GM13976 (cell line): ENCODE measurements around the gene LNP1.

Source experiments
- DNase-seq: peaks from one replicate; pipeline ENCODE4 v3.0.0; 2012; ENCODE audit warnings: low spot score
- CTCF ChIP-seq: IDR thresholded peaks from 2 replicates; pipeline ENCODE4 v1.5.1; 2012; ENCODE audit warnings: borderline replicate concordance, mild to moderate bottlenecking; ENCODE audit not compliant: insufficient read depth; ENCODE audit errors: extremely low read depth, missing control alignments, control extremely low read depth
- in situ Hi-C: fragments of 300-500 bp; cut with MboI; formaldehyde crosslinking; loops from one replicate; pipeline ENCODE4 v1.12.0; 2022; ENCODE audit warnings: low sequenced_read_pairs, mixed read lengths, inconsistent platforms; ENCODE audit not compliant: unreplicated experiment

The LNP1 gene

GRCh38 chr3:100482176-100482575, 80.8 kb downstream of the LNP1 start:
- no peak for TF ChIP-seq CTCF
- no peak for DNase-seq
- in situ Hi-C loops = no loop called here

GRCh38 chr3:100483529-100483928, 82.2 kb downstream of the LNP1 start:
- no peak for TF ChIP-seq CTCF
- in situ Hi-C loops = no loop called here

DNA sequence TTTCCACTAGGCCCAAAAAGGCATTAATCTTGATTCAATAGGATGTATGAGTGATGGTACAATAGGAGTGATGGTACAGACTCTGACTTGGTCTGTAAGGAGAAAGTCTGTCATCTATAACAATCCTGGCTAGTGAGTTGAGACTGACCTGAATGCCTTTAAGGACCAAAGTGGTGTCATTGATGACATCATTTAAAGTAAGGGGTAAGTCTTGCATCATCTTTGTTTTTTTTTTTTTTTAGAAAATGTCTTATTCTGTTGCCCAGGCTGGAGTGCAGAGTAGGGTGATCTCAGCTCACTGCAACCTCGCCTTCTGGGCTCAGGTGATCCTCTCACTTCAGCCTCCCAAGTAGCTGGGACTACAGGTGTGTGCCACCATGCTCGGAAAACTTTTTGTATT, 85.5 kb downstream of the LNP1 start:
- in situ Hi-C loops = no loop called here
- DNase-seq = no peak
- no peak for TF ChIP-seq CTCF

More at GRCh38 chr3:100483529-100483928, 82.2 kb downstream of the LNP1 start:
- no peak for DNase-seq

DNA sequence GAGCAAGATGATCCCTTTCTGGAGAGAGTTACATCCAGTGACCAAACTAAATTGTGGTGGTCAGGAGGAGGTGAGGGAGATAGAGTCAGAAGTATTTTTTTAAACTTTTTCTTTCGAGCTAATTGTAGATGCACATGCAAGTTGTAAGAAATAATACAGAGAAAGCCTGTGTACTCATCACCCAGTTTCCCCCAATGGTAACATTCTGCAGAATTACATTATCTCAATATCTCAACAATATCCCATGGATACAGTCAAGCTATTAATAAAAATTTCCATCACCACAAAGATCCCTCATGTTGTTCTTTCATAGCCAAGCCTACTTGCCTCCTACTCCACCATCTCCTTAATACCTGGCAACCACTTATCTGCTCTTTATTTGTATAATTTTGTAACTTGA, 87.8 kb downstream of the LNP1 start:
- in situ Hi-C loops = no loop called here
- DNase-seq = no peak
- no peak for TF ChIP-seq CTCF

DNA sequence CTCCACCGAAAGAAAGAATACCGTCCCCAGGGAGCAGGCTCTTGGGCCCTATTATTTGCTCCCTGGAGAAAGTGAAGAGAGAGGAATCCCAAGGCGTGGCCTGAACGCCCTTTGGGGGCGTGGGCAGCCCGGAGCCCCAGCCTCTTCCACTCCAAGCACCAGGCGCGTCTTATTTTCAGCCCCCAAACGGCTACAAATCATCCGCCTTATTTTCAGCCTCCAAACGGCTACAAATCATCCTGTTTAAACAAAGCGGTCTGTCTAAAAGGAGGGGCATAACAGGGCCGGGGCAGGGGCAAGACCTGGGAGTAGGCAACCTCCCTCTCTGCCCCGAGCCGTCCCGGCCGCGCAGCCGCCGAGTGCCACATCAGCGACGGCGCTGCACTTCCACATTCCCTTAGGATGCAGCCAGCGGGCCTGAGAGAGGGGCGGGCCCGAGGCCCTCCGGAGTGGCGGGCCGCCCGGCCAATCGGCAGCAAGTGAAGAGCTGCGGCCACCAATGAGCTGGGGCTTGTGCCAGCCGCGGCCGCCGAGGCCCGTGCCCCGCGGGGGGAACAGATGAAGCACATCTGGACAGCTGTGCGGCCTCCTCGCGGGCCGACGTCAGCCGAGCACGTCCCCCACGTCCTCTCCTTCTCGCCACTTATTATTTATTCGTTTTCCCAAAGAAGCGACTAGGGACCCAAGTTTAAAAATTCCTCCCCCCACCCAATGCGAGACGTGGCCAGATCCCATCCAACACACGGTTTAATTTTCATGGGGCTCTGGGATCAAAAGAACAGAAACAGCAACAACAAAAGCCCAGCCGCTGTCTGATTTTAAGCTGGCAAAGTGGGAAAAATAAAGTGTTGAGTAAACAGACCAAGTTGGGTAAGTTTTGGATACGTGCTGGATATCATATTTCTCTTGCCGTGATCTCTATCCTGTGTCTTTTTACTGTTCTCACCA, 91.0 kb downstream of the LNP1 start, which contains the start of gene TMEM45A:
Gene TMEM45A, plus strand, starts transcription at position 561 of the 948 bp plus-strand sequence. CDS start 62,593 bp downstream, outside the sequence.
- in situ Hi-C loops = no loop called here

More for the DNA sequence above, 91.0 kb downstream of the LNP1 start, which contains the start of gene TMEM45A:
- TF ChIP-seq CTCF = no peak
- peak; percentile 98 for DNase-seq
